Measurements from ENCODE around the gene SMAD1.
"Not testable (repeated sequence)": the region's sequence is repeated elsewhere in the genome, so short reads cannot be mapped to it uniquely, and the experiment has no call there.

The SMAD1 gene

GRCh38 chr4:145589381-145589780 is 107.7 kb downstream of the SMAD1 start:
- H3K4me3 ChIP-seq (ENCODE audit: low read depth, low read length); H3K9ac ChIP-seq (ENCODE audit: low read depth, low read length); H3K4me1 ChIP-seq (ENCODE audit: control insufficient read depth, insufficient read depth, low read length); H3K36me3 ChIP-seq (ENCODE audit: control insufficient read depth, insufficient read depth, low read length); H3K27me3 ChIP-seq (ENCODE audit: control insufficient read depth, insufficient read depth, low read length); H3K9me3 ChIP-seq (ENCODE audit: control insufficient read depth, insufficient read depth, low read length); H3K27ac ChIP-seq (ENCODE audit: low read depth, low read length): not testable (repeated sequence)

- H3K27me3 ChIP-seq (ENCODE audit: control insufficient read depth, insufficient read depth, low read length) = no peaks in the 10 kb centered on the region
- H3K36me3 ChIP-seq (ENCODE audit: control insufficient read depth, insufficient read depth, low read length) = no peaks in the 10 kb centered on the region
- H3K27ac ChIP-seq (ENCODE audit: low read depth, low read length) = no peak overlapping the region
- H3K9ac ChIP-seq (ENCODE audit: low read depth, low read length) = no peak overlapping the region
- no peaks in the 10 kb centered on the region for H3K9me3 ChIP-seq (ENCODE audit: control insufficient read depth, insufficient read depth, low read length)
- H3K4me1 ChIP-seq (ENCODE audit: control insufficient read depth, insufficient read depth, low read length) = no peaks in the 10 kb centered on the region; the same call in 1 of the 2 replicates
- H3K4me3 ChIP-seq (ENCODE audit: low read depth, low read length) = no peak overlapping the region
These were observed 108.5 kb downstream of the SMAD1 start for GRCh38 chr4:145589916-145590702.

GRCh38 chr4:145602129-145602760 is 120.6 kb downstream of the SMAD1 start:
- Histone ChIP-seq H3K4me1 (ENCODE audit: control insufficient read depth, insufficient read depth, low read length) (no peaks in the 10 kb centered on the region), H3K27ac (ENCODE audit: low read depth, low read length) (no peak overlapping the region), H3K9me3 (ENCODE audit: control insufficient read depth, insufficient read depth, low read length) (peaks cover 6% of the 10 kb centered on the region), H3K27me3 (ENCODE audit: control insufficient read depth, insufficient read depth, low read length) (no peaks in the 10 kb centered on the region), H3K4me3 (ENCODE audit: low read depth, low read length) (no peak overlapping the region), H3K9ac (ENCODE audit: low read depth, low read length) (no peak overlapping the region), H3K36me3 (ENCODE audit: control insufficient read depth, insufficient read depth, low read length) (no peaks in the 10 kb centered on the region)

GRCh38 chr4:145605941-145606340 is 124.3 kb downstream of the SMAD1 start:
- no peak overlapping the region for H3K9ac ChIP-seq (ENCODE audit: low read depth, low read length)

More at GRCh38 chr4:145605941-145606340, 124.3 kb downstream of the SMAD1 start:
- Histone ChIP-seq H3K36me3 (ENCODE audit: control insufficient read depth, insufficient read depth, low read length) (no peaks in the 10 kb centered on the region), H3K4me3 (ENCODE audit: low read depth, low read length) (no peak overlapping the region), H3K27ac (ENCODE audit: low read depth, low read length) (no peak overlapping the region), H3K9me3 (ENCODE audit: control insufficient read depth, insufficient read depth, low read length) (no peaks in the 10 kb centered on the region), H3K4me1 (ENCODE audit: control insufficient read depth, insufficient read depth, low read length) (no peaks in the 10 kb centered on the region), H3K27me3 (ENCODE audit: control insufficient read depth, insufficient read depth, low read length) (no peaks in the 10 kb centered on the region)

All from HUES48 (cell line).